Stimulated activated CD8-positive, alpha-beta memory T cell treated with anti-CD3 and anti-CD28 coated beads, Interleukin-2, amount 100 ng/mL, for 1 hour (primary cell): ENCODE measurements around the gene ACOT7.
"Not testable (repeated sequence)": the region's sequence is repeated elsewhere in the genome, so short reads cannot be mapped to it uniquely, and the experiment has no call there.

Experiments used
- DNase-seq, 2 donors: peaks; one replicate each; pipeline ENCODE4 v3.0.0-alpha.2; 2020; ENCODE audit warnings: low read depth in 2 of 2

ACOT7 gene

DNA sequence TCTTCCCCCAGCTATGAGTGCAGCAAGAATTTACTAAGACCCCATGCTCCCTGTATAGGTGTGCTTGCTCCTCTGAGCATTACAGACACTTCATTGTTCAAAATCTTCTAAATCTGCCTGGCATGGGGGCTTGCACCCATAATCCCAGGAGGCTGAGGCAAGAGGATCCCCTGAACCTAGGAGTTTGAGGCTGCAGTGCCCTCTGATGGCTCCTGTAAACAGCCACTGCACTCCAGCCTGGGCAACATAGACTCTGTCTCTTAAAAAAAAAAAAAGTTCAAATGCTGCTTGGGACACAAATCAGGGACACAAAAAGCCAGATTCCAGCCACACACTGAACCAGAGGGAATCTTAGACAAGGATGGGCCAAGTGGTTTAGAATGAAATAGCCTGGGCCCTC lies 3.4 kb upstream of the ACOT7 start:
- DNase-seq, result no peak

GRCh38 chr1:6395781-6396244 lies 2.2 kb upstream of the ACOT7 start:
- not testable (repeated sequence) for DNase-seq

DNA sequence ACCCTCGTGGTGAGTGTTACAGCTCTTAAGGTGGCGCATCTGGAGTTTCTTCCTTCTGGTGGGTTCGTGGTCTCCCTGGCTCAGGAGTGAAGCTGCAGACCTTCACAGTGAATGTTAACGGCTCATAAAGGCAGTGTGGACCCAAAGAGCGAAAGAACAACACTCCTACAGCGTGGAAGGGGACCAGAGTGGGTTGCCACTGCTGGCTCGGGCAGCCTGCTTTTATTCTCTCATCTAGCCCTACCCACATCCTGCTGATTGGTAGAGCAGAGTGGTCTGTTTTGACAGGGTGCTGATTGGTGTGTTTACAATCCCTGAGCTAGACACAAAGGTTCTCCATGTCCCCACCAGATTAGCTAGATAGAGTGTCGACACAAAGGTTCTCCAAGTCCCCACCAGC lies 1.6 kb upstream of the ACOT7 start:
- DNase-seq, result not testable (repeated sequence)

DNA sequence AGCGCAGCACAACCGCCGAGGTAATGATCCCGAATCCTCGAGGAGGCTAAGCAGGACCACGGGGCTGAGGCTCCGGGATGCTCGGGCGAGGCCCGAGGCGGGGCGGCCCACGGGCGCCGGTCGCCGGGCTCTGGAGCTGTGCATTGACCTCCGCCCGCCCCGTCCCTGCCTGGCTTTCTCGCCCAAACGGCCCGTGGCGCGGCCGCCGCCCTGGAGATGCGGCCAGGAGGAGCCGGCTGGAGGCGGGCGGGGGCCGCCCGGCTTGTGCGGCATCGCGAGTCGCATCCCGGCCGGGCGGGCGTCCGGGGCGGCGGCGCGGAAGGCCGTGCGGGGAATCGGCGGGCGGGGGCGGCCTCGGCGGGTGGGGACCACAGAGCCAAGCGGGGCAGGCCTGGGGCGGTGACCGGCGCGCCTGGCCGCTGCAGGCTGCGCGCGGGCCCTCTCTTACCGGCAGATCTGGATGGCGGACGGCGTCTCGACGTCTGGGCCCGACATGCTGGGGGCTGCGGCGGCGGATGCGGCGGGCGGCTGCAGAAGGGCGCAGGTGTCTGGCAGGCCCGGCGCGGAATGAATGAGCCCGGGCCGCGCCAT lies 663 bp downstream of the ACOT7 start:
- DNase-seq, result no peak

DNA sequence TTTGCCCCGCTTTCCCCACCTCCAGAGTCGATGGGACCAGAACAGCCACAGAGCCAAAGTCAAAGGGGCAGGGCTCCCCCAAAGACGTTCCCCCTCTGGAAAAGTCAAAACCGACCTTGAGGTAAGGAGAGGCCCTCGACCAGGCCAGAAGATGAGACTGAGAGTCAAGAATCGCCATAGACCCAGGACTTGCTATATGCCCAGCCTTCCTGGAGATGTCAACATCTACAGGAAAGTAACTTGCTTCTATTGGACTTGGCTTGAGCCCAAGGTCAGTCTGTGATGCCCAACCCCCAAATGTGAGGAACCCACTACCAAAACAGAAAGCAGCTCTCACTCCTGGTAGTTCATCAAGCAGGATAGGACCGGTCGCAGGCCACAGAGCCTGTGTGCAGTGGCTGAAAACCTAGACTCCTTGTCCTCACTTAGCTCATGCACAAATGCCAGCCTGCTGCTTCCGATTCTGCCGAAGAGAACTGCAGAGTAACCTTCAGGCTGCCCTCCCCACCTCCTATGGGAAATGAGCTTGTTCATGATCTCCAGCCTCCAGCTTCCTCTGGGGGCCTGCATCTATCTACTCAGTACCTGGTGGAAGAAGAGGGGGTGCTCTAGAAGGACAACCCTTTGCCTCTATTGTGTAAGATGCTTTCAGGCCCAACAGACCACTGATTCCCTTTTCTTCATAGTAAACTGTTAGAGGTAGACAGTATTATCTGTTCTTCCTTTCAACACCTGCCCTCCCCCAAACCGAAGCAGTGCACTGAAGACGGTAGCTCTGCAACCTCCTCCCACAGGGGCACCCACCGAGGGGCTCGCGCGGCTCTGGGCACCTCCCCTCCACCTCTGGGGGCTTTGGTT lies 1.4 kb downstream of the ACOT7 start:
- DNase-seq, result no peak

GRCh38 chr1:6389971-6390370 lies 3.6 kb downstream of the ACOT7 start:
- no peak for DNase-seq

DNA sequence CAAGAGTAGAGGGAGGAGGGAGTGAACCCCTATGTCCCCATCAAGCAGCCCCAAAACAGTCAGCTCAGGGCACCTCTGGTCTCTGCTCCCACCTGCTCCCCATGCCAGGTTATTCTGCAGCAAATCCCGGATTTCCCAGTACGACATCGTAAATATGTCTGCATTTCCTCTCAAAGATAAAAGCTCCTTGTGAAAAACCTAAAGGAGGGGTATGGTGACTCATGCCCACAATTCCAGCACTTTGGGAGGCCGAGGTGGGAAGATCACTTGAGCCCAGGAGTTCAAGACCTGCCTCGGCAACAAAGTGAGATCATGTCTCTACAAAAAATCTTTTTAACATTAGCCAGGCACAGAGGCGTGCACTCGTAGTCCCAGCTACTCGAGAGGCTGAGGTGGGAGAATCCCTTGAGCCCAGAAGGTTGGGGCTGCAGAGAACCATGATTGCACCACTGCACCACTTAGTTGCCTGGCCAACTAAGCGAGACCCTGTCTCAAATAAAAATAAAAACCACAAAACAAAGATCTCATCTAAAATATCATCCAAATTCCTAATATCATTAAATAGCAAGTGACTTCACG lies 7.1 kb downstream of the ACOT7 start:
- no peak for DNase-seq

DNA sequence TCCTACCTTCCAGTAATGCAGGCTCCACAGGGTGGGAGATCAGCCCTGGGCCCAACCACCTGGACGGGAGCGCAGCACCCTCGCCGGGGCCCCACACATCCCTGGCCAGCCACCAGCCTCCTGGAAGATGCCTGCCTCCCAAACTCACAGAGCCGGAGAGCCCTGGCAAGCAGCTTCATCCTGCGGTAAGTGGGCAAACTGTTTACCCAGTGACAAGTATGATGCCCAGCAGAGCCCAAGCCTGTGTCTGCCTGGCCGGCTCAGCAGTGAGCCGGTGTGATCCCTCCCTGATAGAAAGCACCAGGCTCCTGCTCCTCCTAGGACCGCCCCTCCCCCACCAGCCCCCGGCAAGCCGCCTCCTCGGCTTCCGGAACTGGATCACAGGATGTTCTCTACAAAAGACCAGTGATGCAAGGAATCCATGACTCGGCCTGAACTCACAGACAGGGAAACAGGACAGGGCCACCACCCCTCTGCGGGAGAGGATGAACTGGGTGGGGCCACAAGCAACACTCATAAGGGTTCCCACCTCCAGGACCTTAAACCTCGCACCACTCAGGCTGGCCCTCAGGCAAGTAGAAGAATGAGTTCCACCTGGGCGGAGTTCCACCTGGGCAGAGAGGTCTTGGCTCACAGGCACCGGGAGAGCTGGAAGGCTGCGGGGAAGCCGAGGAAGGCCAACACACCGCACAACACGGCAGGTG lies 7.9 kb downstream of the ACOT7 start:
- DNase-seq, result no peak

DNA sequence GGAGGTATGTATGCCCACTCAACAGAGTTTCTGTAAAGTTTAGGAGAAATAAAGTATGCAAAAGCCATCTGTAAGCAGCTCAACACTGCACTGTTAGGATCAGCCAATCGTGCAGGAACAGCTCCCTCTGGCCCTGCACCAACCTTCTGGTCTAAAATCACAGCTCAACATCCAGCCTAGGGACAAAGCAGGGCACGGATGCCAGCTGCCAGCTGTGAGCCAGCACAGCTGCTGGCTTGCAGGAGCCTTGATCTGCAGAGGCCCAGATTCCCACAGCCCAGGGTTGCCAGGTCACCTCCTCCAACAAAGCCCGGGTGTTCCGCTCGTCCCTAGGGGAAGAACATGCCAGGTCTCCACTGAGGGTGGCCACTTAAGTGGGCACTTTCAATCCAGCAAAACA lies 8.6 kb downstream of the ACOT7 start:
- no peak for DNase-seq

DNA sequence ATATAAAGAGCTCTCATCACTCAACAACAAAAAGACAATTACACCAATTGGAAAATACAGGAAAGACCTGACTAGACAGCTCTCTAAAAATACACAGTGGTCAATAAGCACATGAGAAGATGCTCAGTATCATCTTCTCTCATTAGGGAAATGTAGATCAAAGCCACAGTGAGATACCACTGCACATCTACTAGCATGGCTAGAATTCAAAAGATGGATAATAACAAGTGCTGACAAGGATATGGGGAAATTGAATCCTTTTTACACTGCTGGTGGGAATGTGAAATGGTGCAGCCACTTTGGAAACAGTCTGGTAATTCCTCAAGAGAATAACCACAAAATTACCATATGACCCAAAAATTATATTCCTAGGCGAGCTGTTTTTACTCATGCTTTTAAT lies 9.4 kb downstream of the ACOT7 start:
- DNase-seq, result no peak

DNA sequence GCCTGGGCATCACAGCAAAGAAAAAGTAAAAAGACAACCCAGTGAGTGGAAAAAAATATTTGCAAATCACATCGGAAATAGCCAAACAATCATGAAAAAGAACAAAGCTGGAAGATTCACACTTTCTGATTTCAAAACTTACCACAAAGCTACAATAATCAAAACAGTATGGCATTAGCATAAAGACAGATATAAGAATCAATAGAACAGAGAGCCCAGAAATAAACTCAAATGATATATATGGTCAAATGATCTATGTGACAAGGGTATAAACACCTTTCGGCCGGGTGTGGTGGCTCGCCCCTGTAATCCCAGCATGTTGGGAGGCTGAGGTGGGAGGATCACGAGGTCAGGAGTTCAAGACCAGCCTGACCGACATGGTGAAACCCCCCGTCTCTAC lies 13.5 kb downstream of the ACOT7 start:
- DNase-seq, result no peak

GRCh38 chr1:6378096-6378746 lies 15.3 kb downstream of the ACOT7 start:
- DNase-seq, result no peak

DNA sequence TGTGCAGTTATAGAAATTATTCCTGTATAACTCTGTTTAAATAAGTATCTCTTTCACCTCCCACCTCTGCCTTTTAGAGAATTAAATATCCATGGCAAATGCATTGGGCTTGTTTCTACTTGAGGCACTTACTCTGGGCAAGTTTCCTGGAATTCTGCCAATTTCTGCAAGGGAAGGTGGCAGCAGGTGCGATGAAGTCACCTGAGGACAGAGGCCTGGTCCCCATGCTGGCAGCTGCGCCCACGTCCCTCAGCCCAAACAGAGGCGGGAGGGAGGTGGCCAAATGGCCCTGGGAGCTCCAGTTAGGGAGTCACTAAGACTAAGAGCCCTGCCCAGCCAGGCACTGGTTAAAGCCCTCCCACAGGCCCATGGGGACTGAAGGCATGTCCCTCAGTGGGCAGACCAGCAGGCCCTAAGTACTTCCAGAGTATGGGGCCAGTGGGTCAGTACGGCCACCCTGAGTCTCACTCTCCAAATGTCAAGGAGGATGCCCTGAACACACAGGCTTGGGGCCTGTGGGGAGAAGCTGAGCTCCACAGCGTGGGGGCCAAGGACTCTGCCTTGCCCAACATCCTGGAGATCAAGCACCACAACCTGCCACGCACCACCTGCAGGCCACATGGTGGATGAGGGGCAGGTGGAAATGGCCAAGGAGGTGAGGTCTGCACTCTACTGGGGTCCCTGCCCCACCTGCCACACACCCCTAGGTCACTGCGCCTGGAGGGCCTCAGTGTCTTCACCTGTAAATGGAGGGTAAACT lies 19.4 kb downstream of the ACOT7 start:
- DNase-seq, result no peak

GRCh38 chr1:6372236-6372635 lies 21.3 kb downstream of the ACOT7 start:
- not testable (repeated sequence) for DNase-seq

GRCh38 chr1:6370006-6370405 lies 23.6 kb downstream of the ACOT7 start:
- no peak for DNase-seq

- no peak for DNase-seq
Measured at GRCh38 chr1:6367381-6368012, 26.1 kb downstream of the ACOT7 start.

DNA sequence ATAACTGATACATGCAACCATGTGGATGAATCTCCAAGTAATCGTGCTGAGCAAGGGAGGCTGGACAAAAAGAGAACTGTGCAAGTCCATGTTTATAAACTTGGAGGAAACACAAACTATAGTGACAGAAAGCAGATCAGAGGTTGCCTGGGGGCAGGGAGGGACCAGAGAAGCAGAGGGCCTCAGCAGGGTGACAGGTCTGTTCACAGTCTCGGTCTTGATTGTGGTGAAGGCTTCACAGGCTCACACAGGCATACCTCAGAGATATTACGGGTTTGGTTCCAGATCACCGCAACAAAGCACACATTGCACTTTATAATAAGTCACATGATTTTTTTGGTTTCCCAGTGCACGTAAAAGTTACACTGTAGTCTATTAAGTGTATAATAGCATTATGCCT lies 28.5 kb downstream of the ACOT7 start:
- no peak for DNase-seq

GRCh38 chr1:6363085-6363884 lies 30.3 kb downstream of the ACOT7 start:
- not testable (repeated sequence) for DNase-seq

- no peak for DNase-seq
Measured at GRCh38 chr1:6361124-6361775, 32.3 kb downstream of the ACOT7 start.
